GM12801 (cell line): ENCODE measurements around the gene ZIC5.

ENCODE experiments used
- TF ChIP-seq, protein P1 (sequence below): IDR thresholded peaks from one replicate; pipeline ENCODE4 v1.5.1; 2011; ENCODE audit warnings: control low read depth; ENCODE audit not compliant: insufficient read length; ENCODE audit errors: extremely low read depth

Gene ZIC5

DNA sequence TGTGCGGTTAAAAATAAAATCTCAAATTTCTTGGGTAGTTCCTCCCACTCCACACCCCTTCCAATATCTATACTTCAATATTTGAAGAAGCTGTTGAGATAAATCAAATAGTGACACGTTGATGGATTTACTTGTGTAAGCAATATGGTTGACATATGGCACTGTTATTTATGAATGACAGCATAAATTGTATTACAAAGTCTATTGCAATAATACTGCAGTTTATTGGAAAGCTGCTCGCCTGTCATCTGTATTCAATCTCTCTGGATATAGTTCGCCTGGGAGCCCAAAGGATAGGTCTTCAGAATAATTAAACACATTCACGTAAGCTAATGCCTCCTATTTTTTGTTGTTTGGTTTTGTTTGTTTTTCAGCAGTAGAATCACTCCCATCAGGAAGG is 5.0 kb upstream of the ZIC5 start:
- TF ChIP-seq, protein P1, sequence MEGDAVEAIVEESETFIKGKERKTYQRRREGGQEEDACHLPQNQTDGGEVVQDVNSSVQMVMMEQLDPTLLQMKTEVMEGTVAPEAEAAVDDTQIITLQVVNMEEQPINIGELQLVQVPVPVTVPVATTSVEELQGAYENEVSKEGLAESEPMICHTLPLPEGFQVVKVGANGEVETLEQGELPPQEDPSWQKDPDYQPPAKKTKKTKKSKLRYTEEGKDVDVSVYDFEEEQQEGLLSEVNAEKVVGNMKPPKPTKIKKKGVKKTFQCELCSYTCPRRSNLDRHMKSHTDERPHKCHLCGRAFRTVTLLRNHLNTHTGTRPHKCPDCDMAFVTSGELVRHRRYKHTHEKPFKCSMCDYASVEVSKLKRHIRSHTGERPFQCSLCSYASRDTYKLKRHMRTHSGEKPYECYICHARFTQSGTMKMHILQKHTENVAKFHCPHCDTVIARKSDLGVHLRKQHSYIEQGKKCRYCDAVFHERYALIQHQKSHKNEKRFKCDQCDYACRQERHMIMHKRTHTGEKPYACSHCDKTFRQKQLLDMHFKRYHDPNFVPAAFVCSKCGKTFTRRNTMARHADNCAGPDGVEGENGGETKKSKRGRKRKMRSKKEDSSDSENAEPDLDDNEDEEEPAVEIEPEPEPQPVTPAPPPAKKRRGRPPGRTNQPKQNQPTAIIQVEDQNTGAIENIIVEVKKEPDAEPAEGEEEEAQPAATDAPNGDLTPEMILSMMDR, result no peak

DNA sequence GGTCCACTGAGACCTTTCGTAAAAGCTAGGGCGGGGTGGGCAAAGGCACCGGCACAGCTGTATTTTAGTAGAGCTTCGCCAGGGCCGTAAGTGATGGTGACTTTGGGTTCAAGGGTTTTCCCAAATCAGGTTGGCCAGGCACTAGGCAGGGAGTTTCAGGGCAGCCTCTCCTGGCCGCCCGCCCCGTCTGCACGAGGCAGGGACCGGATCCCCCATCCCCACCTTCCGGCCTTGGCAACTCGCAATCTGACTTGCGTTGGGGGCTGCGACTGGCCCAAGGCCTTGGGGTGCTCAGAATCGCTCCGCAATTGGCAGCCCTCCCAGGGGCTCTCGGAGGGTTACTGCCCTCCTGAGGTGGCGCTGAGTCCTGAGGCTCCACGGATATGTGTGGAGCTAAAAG is 4.1 kb upstream of the ZIC5 start:
- TF ChIP-seq, protein P1, result no peak

DNA sequence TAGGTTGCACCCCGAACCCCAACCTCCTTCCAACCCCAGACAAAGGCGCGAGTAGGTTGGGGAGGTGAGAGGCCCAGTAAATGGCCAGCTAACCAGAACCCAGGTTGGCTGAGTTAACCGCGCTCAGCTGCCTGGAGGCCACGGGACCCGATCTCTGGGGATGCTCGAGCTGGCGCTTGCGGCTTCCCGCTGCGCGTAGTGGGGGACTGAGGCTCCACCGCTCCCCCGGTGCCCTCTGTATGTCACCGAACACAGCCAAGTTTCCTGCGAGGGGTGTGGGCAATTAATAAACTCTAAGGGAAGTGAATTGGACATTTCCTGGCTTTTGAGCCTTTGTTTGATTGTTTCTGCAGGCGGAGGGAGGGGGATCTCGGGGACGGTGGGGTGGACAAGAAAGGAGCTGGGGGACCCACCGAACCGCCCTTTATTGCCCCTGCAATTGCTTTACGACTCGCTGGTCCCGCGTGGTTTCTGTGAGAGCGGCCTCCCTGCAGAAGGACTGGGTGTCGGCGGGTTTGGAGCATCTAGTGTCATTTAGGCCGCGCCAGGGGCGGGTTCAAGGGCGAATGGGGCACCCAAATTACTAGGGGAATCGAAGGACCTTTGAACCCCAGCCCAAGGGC is 3.5 kb upstream of the ZIC5 start:
- TF ChIP-seq, protein P1, result no peak

DNA sequence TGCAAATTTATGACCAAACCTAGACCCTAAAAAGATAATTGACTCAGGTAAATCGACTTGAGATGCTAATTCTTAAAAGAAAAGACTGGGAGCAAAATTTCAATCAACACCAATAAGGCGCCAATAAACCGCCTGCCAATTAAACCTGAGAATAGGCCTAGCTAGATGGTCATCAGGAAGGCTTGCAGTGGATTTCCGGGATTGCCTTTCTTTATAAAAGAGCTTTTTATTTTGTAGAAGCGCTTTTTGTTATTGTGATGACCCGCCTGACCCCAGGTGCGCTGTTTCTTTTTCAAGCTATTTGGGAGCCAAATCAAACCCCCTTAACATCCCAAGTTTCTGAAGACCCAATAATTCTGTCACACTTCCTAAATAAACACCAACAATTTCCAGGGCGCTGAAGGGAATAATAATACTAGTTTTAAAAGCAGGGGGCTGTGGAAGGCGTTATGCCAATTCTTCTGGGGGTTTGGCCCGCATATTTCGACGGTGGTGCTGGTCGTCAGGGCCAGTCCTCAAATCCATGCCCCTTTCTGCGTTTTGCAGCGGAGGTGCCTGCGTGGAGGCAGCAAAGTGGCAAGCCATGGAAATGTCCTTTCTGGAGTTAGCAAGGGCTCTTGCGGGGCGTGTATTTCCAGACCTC is 2.9 kb upstream of the ZIC5 start:
- TF ChIP-seq, protein P1, result no peak

DNA sequence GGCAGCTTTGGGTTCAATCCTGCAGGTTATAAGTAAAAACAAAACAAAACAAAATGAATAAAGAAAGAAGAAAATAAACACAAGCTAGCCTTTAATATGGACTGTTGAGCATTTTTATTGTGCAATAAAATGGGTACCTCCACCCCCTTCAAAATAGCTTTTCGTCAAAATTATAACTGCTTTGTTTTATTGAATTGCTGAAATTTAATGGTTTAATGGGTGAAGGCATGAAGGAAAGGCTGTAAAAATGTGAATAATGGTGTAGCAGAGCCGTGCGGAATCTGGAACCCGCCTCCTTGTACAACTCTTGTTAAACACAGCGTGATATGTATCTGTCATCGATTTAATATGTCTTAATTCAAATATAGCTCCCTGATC is 2.2 kb upstream of the ZIC5 start:
- TF ChIP-seq, protein P1, result no peak

DNA sequence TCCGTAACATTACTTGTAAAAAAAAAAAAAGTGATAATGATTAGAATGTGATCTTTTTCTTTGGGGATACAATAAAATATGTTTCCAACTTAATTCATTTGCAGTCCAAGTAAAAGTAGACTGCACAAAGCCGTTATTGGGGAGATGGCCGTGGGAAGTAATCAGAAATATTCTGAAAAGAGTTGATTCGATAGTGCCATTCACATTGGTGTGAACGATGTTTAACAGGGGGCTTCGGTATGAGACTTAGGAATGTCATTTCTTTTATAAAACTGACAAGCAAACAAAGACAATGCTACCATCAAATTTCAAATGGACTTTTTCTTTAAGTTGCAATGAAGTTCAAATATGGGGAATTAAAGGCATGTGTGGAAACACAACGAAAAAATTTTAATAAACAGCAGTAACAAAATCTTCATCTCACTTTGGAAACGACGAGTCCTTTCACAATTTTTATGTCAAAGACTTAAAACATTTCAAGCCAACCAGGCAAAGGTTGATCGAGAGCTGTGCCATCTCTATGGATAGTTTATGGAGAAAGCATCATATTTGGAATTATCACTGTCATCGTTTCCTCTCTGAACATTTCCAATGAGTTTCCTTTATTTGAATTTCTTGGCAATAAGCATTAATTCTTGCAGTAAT is 1.7 kb upstream of the ZIC5 start:
- TF ChIP-seq, protein P1, result no peak

DNA sequence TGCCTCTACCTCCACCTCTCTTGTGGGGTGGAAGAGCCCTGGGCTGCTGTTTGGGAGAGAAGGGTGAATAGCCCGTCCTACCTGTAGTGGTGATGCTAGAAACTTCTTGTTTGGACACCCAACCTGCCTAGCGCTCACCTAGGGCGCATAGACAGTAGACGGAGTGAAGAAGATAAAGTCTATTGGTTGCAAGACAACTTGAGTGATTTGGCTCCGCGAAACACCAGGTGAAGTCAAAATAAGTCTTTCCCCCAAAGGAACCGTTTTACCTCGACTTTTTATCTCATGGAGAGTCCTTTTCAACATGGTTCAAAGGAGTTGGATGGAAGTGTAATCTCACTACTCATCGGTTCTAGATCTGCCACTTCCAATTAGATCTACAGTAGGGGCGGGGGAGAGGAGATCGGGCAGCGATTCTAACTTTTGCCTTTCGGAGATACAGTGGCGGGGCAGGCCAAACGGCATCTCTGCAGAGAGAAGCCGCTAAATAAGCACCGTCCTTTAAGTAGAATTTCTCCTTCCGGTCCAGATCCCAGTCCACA is 694 bp upstream of the ZIC5 start:
- TF ChIP-seq, protein P1, result no peak
